Stimulated activated naive CD8-positive, alpha-beta T cell treated with anti-CD3 and anti-CD28 coated beads, Interleukin-15, Interleukin-2, amounts not matched to agents 100 ng/mL and 50 ng/mL, for 24 hours (primary cell): ENCODE data around the gene BOD1L2.

Experiments
- H3K27ac Mint-ChIP-seq: one replicate; pipeline ENCODE4 v1.8.0; 2021; ENCODE audit warnings: mild to moderate bottlenecking, mixed read lengths
- H3K27me3 Mint-ChIP-seq: one replicate; pipeline ENCODE4 v1.8.0; 2021; ENCODE audit warnings: mixed read lengths
- H3K36me3 Mint-ChIP-seq: one replicate; pipeline ENCODE4 v1.8.0; 2021; ENCODE audit warnings: low read depth, mixed read lengths
- H3K4me1 Mint-ChIP-seq: one replicate; pipeline ENCODE4 v1.8.0; 2021; ENCODE audit warnings: low read depth, mixed read lengths
- H3K4me3 Mint-ChIP-seq: one replicate; pipeline ENCODE4 v1.8.0; 2021; ENCODE audit warnings: mild to moderate bottlenecking, mixed read lengths
- H3K9me3 Mint-ChIP-seq: one replicate; pipeline ENCODE4 v1.8.0; 2021; ENCODE audit warnings: mixed read lengths

The BOD1L2 gene

GRCh38 chr18:57188851-57189557, 42.1 kb downstream of the BOD1L2 start:
- H3K4me3 Mint-ChIP-seq: no peak overlapping the region
- H3K9me3 Mint-ChIP-seq: peaks cover 21% of the 10 kb centered on the region
- no peak overlapping the region for H3K27ac Mint-ChIP-seq
- H3K27me3 Mint-ChIP-seq: peaks cover 19% of the 10 kb centered on the region
- no peaks in the 10 kb centered on the region for H3K36me3 Mint-ChIP-seq
- no peaks in the 10 kb centered on the region for H3K4me1 Mint-ChIP-seq

DNA sequence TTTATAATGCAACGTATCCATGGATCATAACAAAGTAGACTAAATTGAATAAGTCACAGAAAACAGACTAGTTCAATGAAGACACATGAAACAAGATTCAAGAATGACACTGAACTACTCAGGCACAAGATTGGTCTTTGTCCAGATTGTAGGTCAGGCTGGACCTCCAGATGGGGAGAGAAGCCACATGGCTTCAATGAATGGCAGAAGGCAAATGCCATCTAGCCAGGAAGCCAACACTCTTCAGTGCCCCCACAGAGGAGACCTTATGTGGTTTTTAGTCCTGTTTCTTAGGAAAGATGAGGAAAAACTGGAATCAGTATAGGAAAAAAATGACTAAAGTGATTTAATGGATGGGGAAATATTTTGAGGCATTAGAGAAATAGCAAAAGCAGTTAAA, 43.1 kb downstream of the BOD1L2 start:
- H3K27me3 Mint-ChIP-seq: peaks cover 22% of the 10 kb centered on the region
- no peak overlapping the region for H3K4me3 Mint-ChIP-seq
- no peaks in the 10 kb centered on the region for H3K4me1 Mint-ChIP-seq
- H3K27ac Mint-ChIP-seq: no peak overlapping the region
- H3K9me3 Mint-ChIP-seq: peaks cover 17% of the 10 kb centered on the region
- H3K36me3 Mint-ChIP-seq: no peaks in the 10 kb centered on the region

GRCh38 chr18:57194070-57194469, 47.2 kb downstream of the BOD1L2 start:
- H3K27ac Mint-ChIP-seq: no peak overlapping the region
- H3K36me3 Mint-ChIP-seq: no peaks in the 10 kb centered on the region
- H3K27me3 Mint-ChIP-seq: peaks cover 19% of the 10 kb centered on the region
- H3K9me3 Mint-ChIP-seq: no peaks in the 10 kb centered on the region
- H3K4me3 Mint-ChIP-seq: no peak overlapping the region
- H3K4me1 Mint-ChIP-seq: no peaks in the 10 kb centered on the region

GRCh38 chr18:57194622-57195021, 47.7 kb downstream of the BOD1L2 start:
- Mint-ChIP-seq H3K27ac (no peak overlapping the region), H3K36me3 (no peaks in the 10 kb centered on the region)

GRCh38 chr18:57195341-57195740, 48.5 kb downstream of the BOD1L2 start:
- Mint-ChIP-seq H3K27me3 (peaks cover 10% of the 10 kb centered on the region), H3K4me1 (no peaks in the 10 kb centered on the region), H3K9me3 (no peaks in the 10 kb centered on the region), H3K4me3 (no peak overlapping the region), H3K36me3 (no peaks in the 10 kb centered on the region), H3K27ac (no peak overlapping the region)

More at GRCh38 chr18:57194622-57195021, 47.7 kb downstream of the BOD1L2 start:
- Mint-ChIP-seq H3K27me3 (peaks cover 13% of the 10 kb centered on the region), H3K4me3 (no peak overlapping the region), H3K9me3 (no peaks in the 10 kb centered on the region), H3K4me1 (no peaks in the 10 kb centered on the region)

- H3K27me3 Mint-ChIP-seq: peaks cover 12% of the 10 kb centered on the region
- H3K9me3 Mint-ChIP-seq: no peaks in the 10 kb centered on the region
- H3K27ac Mint-ChIP-seq: no peak overlapping the region
- H3K4me3 Mint-ChIP-seq: no peak overlapping the region
- H3K4me1 Mint-ChIP-seq: no peaks in the 10 kb centered on the region
- H3K36me3 Mint-ChIP-seq: no peaks in the 10 kb centered on the region
Observed at GRCh38 chr18:57197261-57197660, 50.4 kb downstream of the BOD1L2 start.

DNA sequence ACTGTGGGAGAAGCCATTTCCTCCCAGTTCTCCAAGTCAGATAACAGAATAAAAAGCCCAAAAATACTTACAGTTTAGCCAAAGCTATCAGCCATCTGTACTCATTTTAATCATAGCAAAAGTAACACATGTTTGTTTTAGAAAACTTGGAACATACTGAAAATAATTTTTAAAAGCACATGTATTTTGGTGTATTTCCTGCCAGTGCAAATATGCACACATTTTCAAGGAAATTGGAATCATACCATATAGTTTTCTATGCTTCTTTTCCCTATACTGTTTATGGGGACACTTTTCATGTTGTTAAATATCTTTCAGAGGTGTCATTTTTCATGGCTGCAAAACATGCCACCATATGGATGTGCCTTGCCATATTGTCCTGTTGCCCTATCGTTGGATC, 51.2 kb downstream of the BOD1L2 start:
- Mint-ChIP-seq H3K9me3 (no peaks in the 10 kb centered on the region), H3K27ac (no peak overlapping the region), H3K4me1 (no peaks in the 10 kb centered on the region), H3K36me3 (no peaks in the 10 kb centered on the region), H3K27me3 (peaks cover 12% of the 10 kb centered on the region), H3K4me3 (no peak overlapping the region)
